ENCODE measurements around the gene MAP3K19.
"Not testable (repeated sequence)": the region's sequence is repeated elsewhere in the genome, so short reads cannot be mapped to it uniquely, and the experiment has no call there.

The MAP3K19 gene

GRCh38 chr2:134977104-134977503 lies 70.1 kb downstream of the MAP3K19 start:
- DNase-seq = not testable (repeated sequence)

- DNase-seq = no peak
These were observed 71.1 kb downstream of the MAP3K19 start for GRCh38 chr2:134976074-134976702.

- DNase-seq = no peak
These were observed 71.8 kb downstream of the MAP3K19 start for GRCh38 chr2:134975281-134976009.

GRCh38 chr2:134973241-134974138 lies 73.8 kb downstream of the MAP3K19 start:
- no peak for DNase-seq

GRCh38 chr2:134967166-134967565 lies 80.1 kb downstream of the MAP3K19 start:
- not testable (repeated sequence) for DNase-seq

- DNase-seq = no peak
These were observed 89.8 kb downstream of the MAP3K19 start for GRCh38 chr2:134957477-134957876.

- DNase-seq = no peak
These were observed 91.5 kb downstream of the MAP3K19 start for GRCh38 chr2:134955744-134956143.

- no peak for DNase-seq
These were observed 93.2 kb downstream of the MAP3K19 start for GRCh38 chr2:134954065-134954464.

GRCh38 chr2:134952608-134953007 lies 94.6 kb downstream of the MAP3K19 start:
- DNase-seq = no peak

- no peak for DNase-seq
These were observed 96.4 kb downstream of the MAP3K19 start for GRCh38 chr2:134950886-134951285.

- DNase-seq = no peak
These were observed 97.1 kb downstream of the MAP3K19 start for GRCh38 chr2:134949981-134950708.

GRCh38 chr2:134946073-134946472 lies 101.2 kb downstream of the MAP3K19 start:
- no peak for DNase-seq

GRCh38 chr2:134944975-134945374 lies 102.3 kb downstream of the MAP3K19 start:
- no peak for DNase-seq

GRCh38 chr2:134943540-134943939 lies 103.7 kb downstream of the MAP3K19 start:
- DNase-seq = no peak

GRCh38 chr2:134936691-134937090 lies 110.6 kb downstream of the MAP3K19 start:
- no peak for DNase-seq

GRCh38 chr2:134934641-134935040 lies 112.6 kb downstream of the MAP3K19 start:
- DNase-seq = no peak

- DNase-seq = no peak
These were observed 113.1 kb downstream of the MAP3K19 start for GRCh38 chr2:134934150-134934549.

- DNase-seq = no peak
These were observed 113.5 kb downstream of the MAP3K19 start for GRCh38 chr2:134933732-134934131.

GRCh38 chr2:134932864-134933526 lies 114.3 kb downstream of the MAP3K19 start:
- DNase-seq = no peak

GRCh38 chr2:134927195-134927594 lies 120.1 kb downstream of the MAP3K19 start:
- DNase-seq = no peak

GRCh38 chr2:134926231-134926931 lies 120.9 kb downstream of the MAP3K19 start:
- no peak for DNase-seq

GRCh38 chr2:134924912-134925311 lies 122.3 kb downstream of the MAP3K19 start:
- no peak for DNase-seq

Data from NCI-H2081 treated with DMSO at 0.1 percent for 48 hours (cell line).